Rectal smooth muscle tissue (tissue), 1 donor: ENCODE measurements around the gene OR3A3.
"Not testable (repeated sequence)": the region's sequence is repeated elsewhere in the genome, so short reads cannot be mapped to it uniquely, and the experiment has no call there.

Source experiments
- H3K27ac ChIP-seq: one replicate; pipeline ENCODE4 v1.7.0; 2013; ENCODE audit warnings: low read depth, low read length, inconsistent platforms
- H3K27me3 ChIP-seq: one replicate; pipeline ENCODE4 v1.7.0; 2013; ENCODE audit warnings: low read length; ENCODE audit not compliant: control insufficient read depth, insufficient read depth
- H3K36me3 ChIP-seq: one replicate; pipeline ENCODE4 v1.7.0; 2013; ENCODE audit warnings: low read length; ENCODE audit not compliant: control insufficient read depth, insufficient read depth
- H3K4me1 ChIP-seq: one replicate; pipeline ENCODE4 v1.7.0; 2013; ENCODE audit warnings: low read length; ENCODE audit not compliant: control insufficient read depth, insufficient read depth
- H3K4me3 ChIP-seq: one replicate; pipeline ENCODE4 v1.7.0; 2013; ENCODE audit warnings: low read length
- H3K9ac ChIP-seq: one replicate; pipeline ENCODE4 v1.7.0; 2013; ENCODE audit warnings: low read length

OR3A3 gene

DNA sequence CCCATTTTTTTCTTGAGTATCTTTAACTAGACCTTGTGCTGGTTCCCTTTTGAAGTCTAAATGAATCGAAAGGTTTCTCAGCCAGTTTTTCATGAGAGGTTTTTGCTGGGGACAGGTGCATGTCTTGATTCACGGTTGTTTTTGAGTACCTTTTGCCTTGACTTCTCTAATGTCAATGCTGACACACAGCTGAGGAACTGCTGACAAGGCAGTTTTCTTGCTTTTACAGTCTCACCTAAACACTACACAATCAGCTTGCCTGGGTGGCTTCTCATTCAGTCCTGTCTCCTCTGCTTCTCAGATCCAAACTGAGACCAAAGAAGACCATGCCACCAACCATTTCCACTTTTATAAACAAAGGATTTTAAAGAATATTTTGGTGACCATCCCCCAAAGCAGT lies 7.1 kb downstream of the OR3A3 start:
- Histone ChIP-seq H3K27me3 (no peaks in the 10 kb centered on the region), H3K27ac (no peak overlapping the region), H3K9ac (no peak overlapping the region), H3K4me1 (no peaks in the 10 kb centered on the region), H3K36me3 (no peaks in the 10 kb centered on the region), H3K4me3 (no peak overlapping the region)

DNA sequence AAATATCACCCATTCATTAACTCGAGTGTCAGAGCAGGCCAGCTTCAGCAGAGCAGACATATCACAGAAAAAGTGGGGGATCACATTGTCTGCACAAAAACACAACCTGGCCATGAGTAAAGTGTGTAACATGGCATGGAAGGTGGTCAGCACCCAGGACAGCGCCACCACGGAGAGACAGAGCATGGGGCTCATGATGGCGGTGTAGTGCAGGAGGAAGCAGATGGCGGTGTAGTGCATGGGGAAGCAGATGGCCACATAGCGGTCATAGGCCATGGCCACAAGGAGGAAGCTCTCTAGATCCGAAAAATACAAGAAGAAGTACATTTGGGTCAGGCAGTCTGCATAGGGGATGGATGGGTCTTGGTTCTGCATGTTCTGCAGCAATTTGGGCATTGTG lies 22.0 kb downstream of the OR3A3 start:
- not testable (repeated sequence) for H3K4me3 ChIP-seq, H3K9ac ChIP-seq, H3K36me3 ChIP-seq, H3K27me3 ChIP-seq, H3K27ac ChIP-seq, H3K4me1 ChIP-seq

GRCh38 chr17:3433741-3434140 lies 22.6 kb downstream of the OR3A3 start, which contains the start of gene OR1E2:
TSS of gene OR1E2 (minus strand) at chr17:3433841. CDS start at chr17:3433841, 0 bp downstream.
- no peaks in the 10 kb centered on the region for H3K27me3 ChIP-seq
- H3K27ac ChIP-seq = no peak within 1 kb of the TSS
- no peaks in the 10 kb centered on the region for H3K36me3 ChIP-seq
- no peaks in the 10 kb centered on the region for H3K4me1 ChIP-seq
- H3K4me3 ChIP-seq = no peak within 1 kb of the TSS
- H3K9ac ChIP-seq = no peak within 1 kb of the TSS

GRCh38 chr17:3438368-3438767 lies 27.2 kb downstream of the OR3A3 start:
- Histone ChIP-seq H3K36me3 (no peaks in the 10 kb centered on the region), H3K27ac (no peak overlapping the region), H3K27me3 (no peaks in the 10 kb centered on the region), H3K9ac (no peak overlapping the region), H3K4me3 (no peak overlapping the region), H3K4me1 (no peaks in the 10 kb centered on the region)

GRCh38 chr17:3440451-3440850 lies 29.3 kb downstream of the OR3A3 start:
- Histone ChIP-seq H3K27ac (no peak overlapping the region), H3K36me3 (no peaks in the 10 kb centered on the region), H3K4me3 (no peak overlapping the region), H3K4me1 (no peaks in the 10 kb centered on the region), H3K27me3 (no peaks in the 10 kb centered on the region), H3K9ac (no peak overlapping the region)

- H3K9ac ChIP-seq = no peak overlapping the region
- H3K4me1 ChIP-seq = no peaks in the 10 kb centered on the region
- no peaks in the 10 kb centered on the region for H3K27me3 ChIP-seq
- no peak overlapping the region for H3K4me3 ChIP-seq
- H3K36me3 ChIP-seq = no peaks in the 10 kb centered on the region
- no peak overlapping the region for H3K27ac ChIP-seq
These were observed 36.5 kb downstream of the OR3A3 start for GRCh38 chr17:3447625-3448024.

- Histone ChIP-seq H3K27ac (no peak overlapping the region), H3K4me3 (no peak overlapping the region), H3K36me3 (no peaks in the 10 kb centered on the region), H3K27me3 (no peaks in the 10 kb centered on the region), H3K9ac (no peak overlapping the region), H3K4me1 (no peaks in the 10 kb centered on the region)
These were observed 37.0 kb downstream of the OR3A3 start for GRCh38 chr17:3448059-3448665.

- not testable (repeated sequence) for H3K27me3 ChIP-seq
These were observed 55.2 kb downstream of the OR3A3 start for GRCh38 chr17:3466355-3466754.

GRCh38 chr17:3469529-3469928 lies 58.4 kb downstream of the OR3A3 start:
- Histone ChIP-seq H3K27ac (no peak overlapping the region), H3K4me1 (no peaks in the 10 kb centered on the region), H3K4me3 (no peak overlapping the region), H3K27me3 (no peaks in the 10 kb centered on the region), H3K36me3 (no peaks in the 10 kb centered on the region), H3K9ac (no peak overlapping the region)

More at GRCh38 chr17:3466355-3466754, 55.2 kb downstream of the OR3A3 start:
- not testable (repeated sequence) for H3K36me3 ChIP-seq, H3K9ac ChIP-seq, H3K4me3 ChIP-seq, H3K4me1 ChIP-seq, H3K27ac ChIP-seq

DNA sequence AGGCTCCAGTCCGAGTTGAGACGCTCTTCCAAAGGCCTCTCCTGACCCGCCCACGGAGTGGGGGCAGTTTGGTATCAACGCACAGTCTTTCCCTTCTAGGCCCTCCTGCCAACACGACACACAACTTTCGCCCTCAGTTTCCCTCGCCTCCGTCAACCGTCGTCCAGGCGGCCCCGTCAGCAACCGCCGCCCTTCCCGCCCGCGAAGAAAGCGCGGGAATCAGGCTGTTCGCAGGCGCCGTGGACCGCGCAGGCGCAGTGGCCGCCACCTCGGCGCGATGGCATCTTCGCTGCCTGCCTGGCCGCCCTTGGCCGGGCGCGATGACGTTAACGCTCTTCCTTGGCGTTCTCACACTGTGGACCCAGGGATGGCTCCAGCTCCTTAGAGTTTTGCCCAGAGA lies 60.4 kb downstream of the OR3A3 start, which contains the start of gene SPATA22:
Gene SPATA22, minus strand, starts transcription at position 221 of the 400 bp plus-strand sequence. CDS start 2,494 bp downstream, outside the sequence.
- Histone ChIP-seq H3K4me3 (no peak within 1 kb of the TSS), H3K27me3 (no peaks in the 10 kb centered on the region), H3K27ac (no peak within 1 kb of the TSS), H3K9ac (no peak within 1 kb of the TSS), H3K36me3 (no peaks in the 10 kb centered on the region), H3K4me1 (no peaks in the 10 kb centered on the region)

DNA sequence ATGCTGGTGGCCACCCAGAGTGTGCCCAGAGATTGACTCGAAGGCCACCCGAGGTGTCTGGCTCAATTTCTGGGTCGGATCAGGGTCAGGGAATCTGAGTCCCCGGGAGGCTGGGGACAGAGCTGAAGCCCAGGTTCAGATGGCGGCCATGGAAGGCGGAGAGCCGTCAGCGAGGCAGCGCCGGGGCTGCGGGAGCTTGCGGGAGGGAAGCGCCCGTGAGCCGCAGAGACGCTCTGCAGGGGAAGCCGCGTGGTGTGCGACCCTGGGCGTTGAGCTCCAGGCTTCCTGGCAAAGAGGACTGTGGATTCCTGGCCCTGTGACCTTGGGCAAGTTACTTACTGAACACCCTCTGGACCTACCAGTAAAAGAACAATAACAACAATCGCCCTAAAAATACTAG lies 61.0 kb downstream of the OR3A3 start:
- Histone ChIP-seq H3K4me1 (no peaks in the 10 kb centered on the region), H3K27me3 (no peaks in the 10 kb centered on the region), H3K36me3 (no peaks in the 10 kb centered on the region), H3K27ac (no peak overlapping the region), H3K4me3 (no peak overlapping the region), H3K9ac (no peak overlapping the region)
